ENCODE results near the gene URB1.

Gene URB1

DNA sequence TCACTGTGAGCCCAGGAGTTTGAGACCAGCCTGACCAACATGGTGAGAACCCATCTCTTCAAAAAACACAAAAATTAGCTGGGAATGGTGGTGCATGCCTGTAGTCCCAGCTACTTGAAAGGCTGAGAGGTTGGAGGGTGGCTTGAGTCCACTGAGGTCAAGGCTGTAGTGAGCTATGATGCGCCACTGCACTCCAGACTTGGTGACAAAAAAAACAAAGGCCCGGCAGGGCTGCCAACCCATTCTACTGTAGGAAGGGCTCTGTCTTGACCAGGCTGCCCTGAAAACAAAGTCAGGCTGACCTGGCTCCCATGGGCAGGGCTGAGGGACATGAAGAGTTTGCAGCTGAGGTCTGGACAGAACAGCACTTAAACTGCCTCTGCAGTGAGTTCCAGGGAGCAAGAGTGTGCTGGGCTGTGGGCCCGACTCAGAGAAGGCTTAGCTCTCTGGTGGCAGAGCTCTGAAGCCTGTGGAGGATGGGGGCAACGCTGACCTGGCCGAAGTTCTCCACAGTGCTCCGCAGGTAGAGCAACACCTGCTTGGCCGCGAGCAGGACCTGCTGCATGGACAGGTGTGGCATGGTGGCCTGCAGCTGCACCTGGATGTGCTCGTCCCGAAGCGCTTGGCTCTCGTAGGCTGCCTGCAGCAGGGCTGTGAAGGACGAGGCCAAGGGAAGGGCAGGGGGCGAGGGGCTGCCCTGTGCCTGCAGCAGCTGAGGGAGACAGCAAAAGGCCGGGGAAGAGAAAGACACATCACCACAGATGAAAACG, 42.4 kb downstream of the URB1 start:
- no peaks in the 10 kb centered on the region for H3K27me3 ChIP-seq (ENCODE audit: low read length)
- H3K36me3 ChIP-seq (ENCODE audit: low read length) = peaks cover 13% of the 10 kb centered on the region
- no peaks in the 10 kb centered on the region for H3F3A ChIP-seq (ENCODE audit: insufficient read depth)
- H3K9me2 ChIP-seq (replicated peaks; ENCODE audit: insufficient read depth, low read length) = no peaks in the 10 kb centered on the region
- no peak overlapping the region for H3K4me2 ChIP-seq (ENCODE audit: low read depth, low read length, poor library complexity, severe bottlenecking)
- H3K9ac ChIP-seq (ENCODE audit: low read length) = no peak overlapping the region
- H3K79me2 ChIP-seq (ENCODE audit: insufficient read depth, low read length) = no peaks in the 10 kb centered on the region
- H2AFZ ChIP-seq (ENCODE audit: low read depth, low read length, severe bottlenecking) = no peak overlapping the region
- no peak overlapping the region for H3K4me3 ChIP-seq (ENCODE audit: insufficient read depth, low read length, poor library complexity, severe bottlenecking)
- TF ChIP-seq, protein P1, sequence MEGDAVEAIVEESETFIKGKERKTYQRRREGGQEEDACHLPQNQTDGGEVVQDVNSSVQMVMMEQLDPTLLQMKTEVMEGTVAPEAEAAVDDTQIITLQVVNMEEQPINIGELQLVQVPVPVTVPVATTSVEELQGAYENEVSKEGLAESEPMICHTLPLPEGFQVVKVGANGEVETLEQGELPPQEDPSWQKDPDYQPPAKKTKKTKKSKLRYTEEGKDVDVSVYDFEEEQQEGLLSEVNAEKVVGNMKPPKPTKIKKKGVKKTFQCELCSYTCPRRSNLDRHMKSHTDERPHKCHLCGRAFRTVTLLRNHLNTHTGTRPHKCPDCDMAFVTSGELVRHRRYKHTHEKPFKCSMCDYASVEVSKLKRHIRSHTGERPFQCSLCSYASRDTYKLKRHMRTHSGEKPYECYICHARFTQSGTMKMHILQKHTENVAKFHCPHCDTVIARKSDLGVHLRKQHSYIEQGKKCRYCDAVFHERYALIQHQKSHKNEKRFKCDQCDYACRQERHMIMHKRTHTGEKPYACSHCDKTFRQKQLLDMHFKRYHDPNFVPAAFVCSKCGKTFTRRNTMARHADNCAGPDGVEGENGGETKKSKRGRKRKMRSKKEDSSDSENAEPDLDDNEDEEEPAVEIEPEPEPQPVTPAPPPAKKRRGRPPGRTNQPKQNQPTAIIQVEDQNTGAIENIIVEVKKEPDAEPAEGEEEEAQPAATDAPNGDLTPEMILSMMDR (IDR thresholded peaks at IDR 0.05; ENCODE audit: insufficient read depth, low read length, poor library complexity, severe bottlenecking) = no peak
- no peak for TF ChIP-seq EZH2phosphoT487 (conservative IDR thresholded peaks at IDR 0.05; ENCODE audit: low read length)
- H3K27ac ChIP-seq (ENCODE audit: low read depth, low read length) = no peak overlapping the region
- H4K20me1 ChIP-seq (ENCODE audit: low read depth, low read length) = no peaks in the 10 kb centered on the region
- no peaks in the 10 kb centered on the region for H3K9me3 ChIP-seq (ENCODE audit: insufficient read depth, low read length)

DNA sequence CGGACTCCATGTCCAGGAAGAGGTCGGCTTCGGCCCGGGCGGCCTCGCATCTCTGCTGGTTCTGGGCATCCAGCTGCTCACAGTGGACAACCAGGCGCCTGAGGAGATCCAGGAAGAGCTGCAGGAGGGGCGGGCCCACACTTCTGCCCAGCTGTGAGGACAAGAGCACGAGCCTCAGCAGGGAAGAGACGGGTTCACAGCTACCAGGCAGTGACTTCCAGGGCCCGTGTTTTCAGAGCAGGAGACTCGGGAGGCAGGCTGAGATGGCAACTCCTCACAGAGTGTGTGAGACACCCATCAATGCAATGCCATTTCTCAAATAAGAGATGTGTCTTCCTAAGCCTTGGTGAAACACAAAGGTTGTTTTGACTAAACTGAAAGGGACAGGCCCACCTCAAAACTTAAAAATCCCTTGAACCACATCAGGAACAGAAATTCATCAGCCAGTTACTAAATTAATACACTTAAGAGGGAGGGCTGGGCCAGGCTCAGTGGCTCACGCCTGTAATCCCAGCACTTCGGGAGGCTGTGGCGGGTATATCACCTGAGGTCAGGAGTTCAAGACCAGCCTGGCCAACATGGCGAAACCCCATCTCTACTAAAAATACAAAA, 43.4 kb downstream of the URB1 start:
- Histone ChIP-seq H3K9ac (ENCODE audit: low read length) (no peak overlapping the region), H3K27me3 (ENCODE audit: low read length) (no peaks in the 10 kb centered on the region), H3K27ac (ENCODE audit: low read depth, low read length) (no peak overlapping the region), H3K4me2 (ENCODE audit: low read depth, low read length, poor library complexity, severe bottlenecking) (no peak overlapping the region), H3K9me2 (replicated peaks; ENCODE audit: insufficient read depth, low read length) (no peaks in the 10 kb centered on the region), H4K20me1 (ENCODE audit: low read depth, low read length) (no peaks in the 10 kb centered on the region), H3K4me3 (ENCODE audit: insufficient read depth, low read length, poor library complexity, severe bottlenecking) (no peak overlapping the region), H3K79me2 (ENCODE audit: insufficient read depth, low read length) (no peaks in the 10 kb centered on the region), H3F3A (ENCODE audit: insufficient read depth) (no peaks in the 10 kb centered on the region), H2AFZ (ENCODE audit: low read depth, low read length, severe bottlenecking) (no peak overlapping the region), H3K36me3 (ENCODE audit: low read length) (peaks cover 17% of the 10 kb centered on the region), H3K9me3 (ENCODE audit: insufficient read depth, low read length) (no peaks in the 10 kb centered on the region)
- TF ChIP-seq, protein P1 (IDR thresholded peaks at IDR 0.05; ENCODE audit: insufficient read depth, low read length, poor library complexity, severe bottlenecking) = no peak
- no peak for TF ChIP-seq EZH2phosphoT487 (conservative IDR thresholded peaks at IDR 0.05; ENCODE audit: low read length)

DNA sequence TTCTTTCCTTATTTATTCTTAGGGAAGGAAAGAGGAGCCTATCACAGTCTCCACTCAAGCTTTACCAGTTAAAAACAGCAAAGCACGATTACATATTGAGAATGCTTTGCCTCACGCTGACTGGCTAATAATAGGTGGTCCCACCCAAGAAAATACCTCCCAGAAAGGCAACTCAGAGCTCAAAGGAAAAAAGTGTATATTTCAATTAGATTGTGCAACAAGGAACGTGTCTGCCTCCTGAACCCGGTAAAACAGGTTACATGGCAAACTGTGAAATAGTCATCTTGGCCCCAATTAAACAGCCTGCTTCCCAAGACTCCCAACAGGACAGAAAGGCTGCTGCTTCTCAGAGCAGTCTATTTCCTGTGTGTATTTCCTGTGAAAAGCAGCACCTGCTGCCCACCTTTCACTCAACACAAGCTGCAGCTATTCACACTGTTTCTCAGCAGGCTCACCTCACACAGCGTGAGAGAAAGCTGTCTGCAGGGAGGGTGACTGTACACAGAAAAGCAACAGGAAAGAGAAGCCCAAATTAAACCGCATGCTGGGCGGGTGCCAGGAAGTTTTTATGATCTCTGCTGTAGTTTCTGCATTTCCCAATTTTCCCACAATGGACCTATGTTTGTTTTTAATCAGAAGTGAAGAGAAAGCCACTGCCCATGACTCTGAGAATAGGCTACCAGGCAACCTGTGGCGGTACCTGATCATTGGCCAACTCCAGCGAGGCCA, 44.0 kb downstream of the URB1 start:
- no peaks in the 10 kb centered on the region for H4K20me1 ChIP-seq (ENCODE audit: low read depth, low read length)

More for the DNA sequence above, 44.0 kb downstream of the URB1 start:
- Histone ChIP-seq H3K9ac (ENCODE audit: low read length) (no peak overlapping the region), H3K27ac (ENCODE audit: low read depth, low read length) (no peak overlapping the region), H3K79me2 (ENCODE audit: insufficient read depth, low read length) (no peaks in the 10 kb centered on the region), H3K9me3 (ENCODE audit: insufficient read depth, low read length) (no peaks in the 10 kb centered on the region), H3K27me3 (ENCODE audit: low read length) (no peaks in the 10 kb centered on the region), H3K36me3 (ENCODE audit: low read length) (peaks cover 23% of the 10 kb centered on the region), H3K4me3 (ENCODE audit: insufficient read depth, low read length, poor library complexity, severe bottlenecking) (no peak overlapping the region), H2AFZ (ENCODE audit: low read depth, low read length, severe bottlenecking) (no peak overlapping the region), H3K4me2 (ENCODE audit: low read depth, low read length, poor library complexity, severe bottlenecking) (no peak overlapping the region), H3K9me2 (replicated peaks; ENCODE audit: insufficient read depth, low read length) (no peaks in the 10 kb centered on the region), H3F3A (ENCODE audit: insufficient read depth) (no peaks in the 10 kb centered on the region)
- no peak for TF ChIP-seq EZH2phosphoT487 (conservative IDR thresholded peaks at IDR 0.05; ENCODE audit: low read length)
- TF ChIP-seq, protein P1 (IDR thresholded peaks at IDR 0.05; ENCODE audit: insufficient read depth, low read length, poor library complexity, severe bottlenecking) = no peak
